ENCODE results near the gene ZBTB39.
"Not testable (repeated sequence)": the region's sequence is repeated elsewhere in the genome, so short reads cannot be mapped to it uniquely, and the experiment has no call there.

The ZBTB39 gene

DNA sequence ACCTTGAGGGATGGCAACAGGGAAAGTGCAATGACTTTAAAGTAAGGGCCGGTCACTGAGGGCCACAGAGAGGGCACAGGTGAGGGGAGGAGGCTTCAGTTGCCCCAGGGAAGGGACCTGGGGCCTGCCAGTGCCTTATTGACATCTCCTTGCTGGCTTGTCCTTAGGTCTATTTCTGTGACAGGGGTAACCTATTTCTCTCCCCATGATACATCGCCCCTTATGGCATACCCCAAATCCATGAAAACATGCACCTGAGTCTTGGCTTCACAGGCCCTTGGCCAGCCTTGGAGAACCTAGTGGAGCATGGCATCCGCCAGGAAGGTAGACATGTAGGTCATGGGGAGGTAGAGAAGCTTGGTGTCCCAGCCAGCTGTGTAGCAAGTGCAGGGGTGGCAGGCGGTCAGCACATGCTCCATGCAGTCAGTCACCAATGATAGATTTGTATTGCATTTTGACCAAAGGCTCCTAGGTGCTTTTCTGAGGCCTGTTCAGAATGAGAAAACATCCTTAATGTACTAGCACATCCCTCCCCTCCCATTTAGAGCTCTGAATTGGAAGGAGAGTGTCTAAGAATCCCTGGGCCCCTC lies 25.3 kb downstream of the ZBTB39 start:
- DNase-seq (ENCODE audit: low read depth): no peak

DNA sequence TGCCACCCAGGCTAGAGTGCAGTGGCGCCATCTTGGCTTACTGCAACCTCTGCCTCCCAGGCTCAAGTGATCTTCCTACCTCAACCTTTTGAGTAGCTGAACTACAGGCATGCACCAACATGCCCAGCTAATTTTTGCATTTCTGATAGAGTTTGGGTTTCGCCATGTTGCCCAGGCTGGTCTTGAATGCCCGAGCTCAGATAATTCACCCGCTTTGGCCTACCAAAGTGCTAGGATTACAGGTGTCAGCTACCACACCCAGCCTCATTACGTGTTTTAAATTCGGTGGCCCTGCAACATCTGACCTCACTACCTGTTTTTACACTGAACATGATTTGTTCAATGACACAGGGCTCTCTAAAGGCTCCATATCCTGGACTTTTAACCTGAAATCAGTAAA lies 26.1 kb downstream of the ZBTB39 start:
- DNase-seq (ENCODE audit: low read depth): no peak

DNA sequence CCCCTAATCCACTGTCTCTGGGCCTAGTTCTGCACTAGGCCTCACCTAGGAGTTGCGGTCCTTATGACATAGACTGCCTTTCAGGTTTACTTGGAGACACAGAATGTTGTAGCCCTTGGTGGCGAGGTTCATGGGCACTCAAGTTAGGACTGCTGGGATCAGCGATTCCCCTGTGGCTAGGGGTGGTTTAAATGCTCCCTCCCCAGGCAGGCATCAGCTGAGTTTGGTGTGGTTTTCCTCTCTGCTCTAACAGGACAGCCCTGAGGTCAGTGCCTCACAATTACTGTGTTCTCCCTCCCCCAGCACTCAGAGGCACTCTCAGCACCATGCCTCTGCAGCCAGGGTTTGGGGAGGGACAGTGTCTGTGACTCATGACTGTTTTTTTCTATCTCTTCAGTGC lies 26.7 kb downstream of the ZBTB39 start:
- no peak for DNase-seq (ENCODE audit: low read depth)

DNA sequence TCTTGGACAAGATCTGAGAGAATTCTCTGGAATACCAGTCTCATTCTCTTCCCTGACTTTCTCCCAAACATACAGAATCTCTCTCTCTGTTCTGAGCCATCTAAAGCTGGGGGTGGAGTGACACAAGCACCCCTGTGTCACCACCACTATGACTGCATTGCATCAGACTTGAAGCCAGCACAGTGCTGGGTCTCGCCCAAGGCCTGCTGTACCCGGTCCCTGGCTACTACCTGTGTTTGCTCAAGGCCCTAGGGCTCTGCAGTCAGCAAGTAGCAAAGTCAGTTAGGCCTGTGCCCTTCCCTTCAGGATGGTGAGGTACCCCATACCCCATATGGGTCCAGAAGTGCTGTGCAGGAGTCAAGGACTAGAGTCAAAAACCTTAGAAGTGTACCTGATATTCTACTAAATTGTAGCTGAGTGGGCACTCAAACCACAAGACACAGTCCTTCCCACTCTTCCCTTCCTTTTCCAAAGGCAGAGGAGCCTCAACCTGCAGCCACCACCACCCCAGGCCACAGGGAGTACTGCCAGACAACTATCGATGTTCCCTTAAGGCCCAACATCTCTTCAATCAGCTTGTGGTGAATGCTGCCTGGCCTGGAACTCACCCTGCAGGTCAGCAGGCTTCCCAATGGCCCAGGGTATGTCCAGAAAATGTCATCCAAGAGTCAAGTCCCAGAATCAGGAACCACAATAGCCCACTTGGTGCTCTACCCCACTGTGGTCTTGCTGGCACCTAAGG lies 27.8 kb downstream of the ZBTB39 start:
- DNase-seq (ENCODE audit: low read depth): no peak

DNA sequence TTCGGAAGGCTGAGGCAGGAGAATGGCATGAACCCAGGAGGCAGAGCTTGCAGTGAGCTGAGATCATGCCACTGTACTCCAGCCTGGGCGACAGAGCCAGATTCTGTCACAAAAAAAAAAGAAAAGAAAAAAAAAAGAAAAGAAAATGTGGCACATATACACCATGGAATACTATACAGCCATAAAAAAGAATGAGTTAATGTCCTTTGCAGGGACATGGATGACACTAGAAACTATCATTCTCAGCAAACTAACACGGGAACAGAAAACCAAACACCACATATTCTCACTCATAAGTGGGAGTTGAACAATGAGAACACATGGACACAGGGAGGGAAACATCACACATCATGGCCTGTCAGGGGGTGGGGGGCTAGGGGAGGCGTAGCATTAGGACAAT lies 29.0 kb downstream of the ZBTB39 start:
- DNase-seq (ENCODE audit: low read depth): not testable (repeated sequence)

DNA sequence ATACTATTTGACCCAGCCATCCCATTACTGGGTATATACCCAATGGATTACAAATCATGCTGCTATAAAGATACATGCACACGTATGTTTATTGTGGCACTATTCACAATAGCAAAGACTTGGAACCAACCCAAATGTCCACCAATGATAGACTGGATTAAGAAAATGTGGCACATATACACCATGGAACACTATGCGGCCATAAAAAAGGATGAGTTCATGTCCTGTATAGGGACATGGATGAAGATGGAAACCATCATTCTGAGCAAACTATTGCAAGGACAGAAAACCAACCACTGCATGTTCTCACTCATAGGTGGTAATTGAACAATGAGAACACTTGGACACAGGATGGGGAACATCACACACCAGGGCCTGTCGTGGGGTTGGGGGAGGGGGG lies 32.1 kb downstream of the ZBTB39 start:
- DNase-seq (ENCODE audit: low read depth): not testable (repeated sequence)

DNA sequence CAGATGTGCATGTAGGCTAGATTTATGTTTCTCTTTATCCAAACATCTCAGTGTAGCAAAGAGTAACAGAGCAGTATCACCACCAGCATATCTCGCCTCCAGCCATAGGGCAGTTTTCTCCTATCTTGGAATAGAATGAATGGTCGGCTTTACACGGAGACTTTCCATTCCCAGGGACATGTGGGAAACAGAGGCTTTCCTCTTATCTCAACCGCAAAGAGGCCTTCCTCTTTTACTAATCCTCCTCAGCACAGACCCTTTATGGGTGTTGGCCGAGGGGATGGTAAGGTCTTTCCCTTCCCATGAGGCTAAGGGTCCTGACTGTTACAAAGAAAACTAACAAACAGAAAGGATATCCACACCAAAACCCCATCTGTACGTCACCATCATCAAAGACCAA lies 37.4 kb downstream of the ZBTB39 start:
- DNase-seq (ENCODE audit: low read depth): not testable (repeated sequence)

DNA sequence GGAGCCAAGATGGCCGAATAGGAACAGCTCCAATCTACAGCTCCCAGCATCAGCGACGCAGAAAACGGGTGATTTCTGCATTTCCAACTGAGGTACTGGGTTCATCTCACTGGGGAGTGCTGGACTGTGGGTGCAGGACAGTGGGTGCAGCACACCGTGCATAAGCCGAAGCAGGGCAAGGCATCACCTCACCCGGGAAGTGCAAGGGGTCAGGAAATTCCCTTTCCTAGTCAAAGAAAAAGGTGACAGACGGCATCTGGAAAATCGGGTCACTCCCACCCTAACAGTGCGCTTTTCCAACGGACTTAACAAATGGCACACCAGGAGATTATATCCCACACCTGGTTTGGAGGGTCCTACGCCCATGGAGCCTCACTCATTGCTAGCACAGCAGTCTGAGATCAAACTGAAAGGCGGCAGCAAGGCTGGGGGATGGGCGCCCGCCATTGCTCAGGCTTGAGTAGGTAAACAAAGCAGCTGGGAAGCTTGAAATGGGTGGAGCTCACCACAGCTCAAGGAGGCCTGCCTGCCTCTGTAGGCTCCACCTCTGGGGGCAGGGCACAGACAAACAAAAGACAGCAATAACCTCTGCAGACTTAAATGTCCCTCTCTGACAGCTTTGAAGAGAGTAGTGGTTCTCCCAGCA lies 40.2 kb downstream of the ZBTB39 start:
- not testable (repeated sequence) for DNase-seq (ENCODE audit: low read depth)

DNA sequence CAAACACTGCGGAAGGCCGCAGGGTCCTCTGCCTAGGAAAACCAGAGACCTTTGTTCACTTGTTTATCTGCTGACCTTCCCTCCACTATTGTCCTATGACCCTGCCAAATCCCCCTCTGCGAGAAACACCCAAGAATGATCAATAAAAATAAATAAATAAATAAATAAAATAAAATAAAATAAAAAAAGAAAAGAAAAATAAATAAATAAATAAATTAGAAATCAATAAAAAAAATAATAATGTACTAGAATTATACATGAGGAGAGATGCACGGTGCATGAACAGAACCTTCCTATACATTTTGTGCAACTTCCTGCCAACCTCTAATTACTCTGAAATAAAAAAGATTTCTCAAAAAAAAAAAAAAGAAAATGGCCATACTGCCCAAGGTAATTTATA lies 41.2 kb downstream of the ZBTB39 start:
- not testable (repeated sequence) for DNase-seq (ENCODE audit: low read depth)

DNA sequence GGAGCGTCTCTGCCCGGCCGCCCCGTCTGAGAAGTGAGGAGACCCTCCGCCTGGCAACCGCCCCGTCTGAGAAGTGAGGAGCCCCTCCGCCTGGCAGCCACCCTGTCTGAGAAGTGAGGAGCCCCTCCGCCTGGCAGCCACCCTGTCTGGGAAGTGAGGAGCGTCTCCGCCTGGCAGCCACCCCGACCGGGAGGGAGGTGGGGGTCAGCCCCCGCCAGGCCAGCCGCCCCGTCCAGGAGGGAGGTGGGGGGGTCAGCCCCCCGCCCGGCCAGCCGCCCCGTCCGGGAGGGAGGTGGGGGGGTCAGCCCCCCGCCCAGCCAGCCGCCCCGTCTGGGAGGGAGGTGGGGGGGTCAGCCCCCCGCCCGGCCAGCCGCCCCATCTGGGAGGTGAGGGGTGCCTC lies 42.8 kb downstream of the ZBTB39 start:
- DNase-seq (ENCODE audit: low read depth): not testable (repeated sequence)

DNA sequence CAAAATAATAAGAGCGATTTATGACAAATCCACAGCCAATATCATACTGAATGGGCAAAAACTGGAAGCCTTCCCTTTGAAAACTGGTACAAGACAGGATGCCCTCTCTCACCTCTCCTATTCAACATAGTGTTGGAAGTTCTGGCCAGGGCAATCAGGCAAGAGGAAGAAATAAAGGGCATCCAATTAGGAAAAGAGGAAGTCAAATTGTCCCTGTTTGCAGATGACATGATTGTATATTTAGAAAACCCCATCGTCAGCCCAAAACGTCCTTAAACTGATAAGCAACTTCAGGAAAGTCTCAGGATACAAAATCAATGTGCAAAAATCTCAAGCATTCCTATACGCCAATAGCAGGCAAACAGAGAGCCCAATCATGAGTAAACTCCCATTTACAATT lies 44.1 kb downstream of the ZBTB39 start:
- DNase-seq (ENCODE audit: low read depth): not testable (repeated sequence)

DNA sequence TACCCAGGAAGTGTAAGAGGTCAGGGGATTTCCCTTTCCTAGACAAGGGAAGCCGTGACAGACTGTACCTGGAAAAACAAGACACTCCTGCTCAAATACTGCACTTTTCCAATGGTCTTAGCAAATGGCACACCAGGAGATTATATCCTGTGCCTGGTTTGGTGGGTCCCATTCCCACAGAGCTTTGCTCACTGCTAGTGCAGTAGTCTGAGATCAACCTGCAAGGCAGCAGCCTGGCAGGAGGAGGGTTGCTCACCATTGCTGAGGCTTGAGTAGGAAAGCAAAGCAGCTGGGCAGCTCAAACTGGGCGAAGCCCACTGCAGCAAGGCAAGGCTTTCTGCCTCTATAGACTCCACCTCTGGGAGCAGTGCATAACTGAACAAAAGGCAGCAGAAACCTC lies 47.9 kb downstream of the ZBTB39 start:
- no peak for DNase-seq (ENCODE audit: low read depth)

DNA sequence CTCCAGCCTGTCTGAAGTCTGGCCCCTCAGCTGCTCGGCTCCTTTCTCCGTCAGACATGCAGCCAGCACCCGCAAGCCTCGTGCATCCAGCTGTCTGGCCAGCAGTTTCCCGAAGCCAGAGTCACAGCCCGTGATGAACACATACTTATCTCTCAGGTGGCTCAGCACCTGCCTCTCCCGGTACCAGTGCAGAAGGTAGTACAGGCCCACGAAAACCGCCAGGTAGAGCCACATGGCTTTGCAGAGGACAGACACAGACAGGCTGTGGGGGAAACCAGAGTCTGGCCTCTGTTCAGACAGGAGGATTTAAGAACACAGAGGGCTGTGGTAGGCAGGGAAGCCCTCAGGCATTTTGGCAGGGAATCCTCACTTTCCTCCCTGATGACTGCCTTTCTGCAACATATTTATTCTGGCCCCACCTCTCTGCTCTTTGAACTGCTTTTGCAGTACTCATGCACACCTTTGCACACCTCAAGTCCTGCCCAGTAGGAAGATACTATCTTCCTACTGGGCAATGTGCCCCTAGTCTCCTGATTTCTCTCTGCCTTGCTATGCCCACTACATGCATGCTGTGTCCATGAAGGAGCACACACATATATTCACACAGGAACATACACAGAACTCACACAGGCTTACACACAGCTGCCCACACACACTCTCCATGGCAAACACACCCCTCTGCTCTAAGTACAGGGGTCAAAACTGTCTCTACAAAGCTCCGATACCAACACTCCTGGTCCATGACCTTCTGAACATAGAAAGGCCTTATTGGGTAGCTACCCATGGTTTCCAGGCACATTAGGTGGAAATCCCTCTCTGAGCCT lies 48.9 kb downstream of the ZBTB39 start, which contains the start of gene RDH16:
RDH16 (minus strand) TSS at position 380 of the 824 bp plus-strand sequence; CDS start at position 234, 146 bp downstream.
- DNase-seq (ENCODE audit: low read depth): no peak

DNA sequence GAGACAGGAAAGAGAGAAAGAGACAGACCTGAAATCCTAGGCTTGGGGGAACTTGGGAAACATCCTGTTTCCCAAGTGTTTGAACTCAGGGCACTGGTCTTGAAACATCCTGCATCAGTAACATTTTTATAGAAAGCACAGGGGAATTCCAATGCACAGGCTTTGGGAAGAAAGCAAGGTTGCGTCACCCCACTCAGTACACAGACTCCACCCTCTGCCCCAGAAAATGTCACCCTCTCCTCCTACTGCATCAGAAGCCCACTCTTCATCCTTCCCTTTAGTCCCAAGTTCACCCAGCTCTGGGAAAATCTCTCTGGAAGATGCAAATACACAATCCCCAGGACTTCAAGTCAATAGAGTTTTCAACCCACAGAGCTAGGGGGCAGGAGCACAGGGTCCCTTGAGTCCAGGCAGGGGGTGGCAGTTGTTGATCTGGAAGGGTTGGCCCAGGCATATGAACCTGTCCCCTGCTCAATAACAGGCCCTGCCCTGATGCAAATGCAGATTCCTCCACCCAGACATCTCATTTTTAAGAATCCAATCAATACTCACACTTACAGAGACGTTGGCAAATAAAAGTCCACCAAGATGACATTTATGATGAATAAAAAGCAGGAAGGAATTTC lies 50.6 kb downstream of the ZBTB39 start:
- DNase-seq (ENCODE audit: low read depth): no peak

DNA sequence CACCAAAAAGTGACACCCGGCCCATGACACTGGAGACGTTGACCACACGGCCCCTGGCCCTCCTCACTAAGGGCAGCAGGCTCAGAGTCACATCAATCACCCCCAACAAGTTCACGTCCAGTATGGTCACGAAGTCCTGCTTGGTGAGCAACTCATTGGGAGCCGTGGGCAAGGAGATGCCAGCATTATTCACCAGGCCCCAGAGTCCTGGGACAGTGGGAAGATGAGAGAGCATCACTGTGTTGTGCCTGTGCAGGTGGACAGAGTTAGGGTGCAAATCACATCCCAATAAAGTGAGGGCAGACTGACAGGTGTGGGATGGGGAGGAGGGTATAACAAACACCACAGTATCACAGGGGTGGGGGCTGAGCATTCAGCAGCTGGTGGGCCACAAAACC lies 51.4 kb downstream of the ZBTB39 start:
- no peak for DNase-seq (ENCODE audit: low read depth)

DNA sequence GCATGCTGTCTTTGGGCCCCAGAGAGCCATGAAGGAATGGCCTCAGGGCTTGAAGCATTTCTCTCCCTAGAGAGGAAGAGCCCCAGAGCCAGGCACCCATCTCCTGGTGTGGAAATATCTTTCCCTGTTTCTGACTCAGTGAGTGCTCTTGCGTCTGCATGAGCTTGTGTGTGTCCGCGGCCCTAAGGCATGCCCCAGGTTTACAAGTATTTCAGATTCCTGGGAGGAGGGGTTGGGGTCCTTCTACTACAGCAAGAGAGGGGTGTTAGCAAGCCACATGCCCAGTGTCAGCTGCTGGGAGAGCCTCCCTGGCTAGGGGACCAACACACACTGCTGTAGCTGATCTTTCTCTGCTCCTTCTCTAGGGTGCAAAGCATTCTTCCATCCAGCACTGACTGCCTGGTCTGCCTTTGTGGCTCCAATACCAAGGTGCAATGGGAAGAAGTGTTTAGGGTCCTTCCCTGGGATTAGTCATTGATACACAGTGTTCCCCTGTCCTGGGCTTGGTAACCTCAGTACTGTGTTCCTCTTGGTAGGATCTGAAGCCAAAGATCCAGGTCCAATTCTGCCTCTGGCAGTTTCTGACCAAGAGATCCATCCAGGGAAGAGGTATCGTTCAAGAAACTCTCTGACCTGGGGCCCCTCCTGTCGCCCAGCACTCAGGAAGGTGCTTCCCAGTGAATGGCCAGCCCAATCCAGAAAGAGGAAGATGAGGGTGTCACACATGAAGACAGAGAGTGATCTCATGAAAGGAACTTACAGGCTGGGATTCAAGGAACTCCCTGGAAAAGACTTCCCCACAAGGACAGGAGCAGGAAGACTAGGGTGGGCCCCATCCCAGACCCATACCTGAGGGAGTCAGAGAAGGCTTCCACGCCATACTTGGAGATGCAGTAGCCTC lies 52.0 kb downstream of the ZBTB39 start:
- DNase-seq (ENCODE audit: low read depth): no peak

DNA sequence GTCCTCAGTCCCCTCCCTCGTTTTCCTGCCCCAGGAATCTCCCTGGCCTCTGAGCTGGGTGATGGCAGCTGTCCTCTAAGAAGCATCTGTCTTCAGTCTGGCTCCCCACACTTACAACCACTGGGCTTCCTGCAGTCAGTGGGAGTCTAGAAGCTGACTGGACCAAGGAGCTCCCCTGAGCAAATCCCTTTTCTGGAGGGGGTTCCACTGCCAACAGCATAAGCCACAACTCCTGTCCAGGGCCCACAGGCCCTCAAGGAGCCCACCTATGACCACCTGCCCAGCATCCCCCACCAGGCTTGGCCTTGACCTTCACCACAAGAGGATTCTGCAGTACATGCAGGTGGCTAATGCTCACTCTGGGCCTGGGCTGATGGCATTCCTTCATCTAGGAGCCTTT lies 53.0 kb downstream of the ZBTB39 start:
- no peak for DNase-seq (ENCODE audit: low read depth)

DNA sequence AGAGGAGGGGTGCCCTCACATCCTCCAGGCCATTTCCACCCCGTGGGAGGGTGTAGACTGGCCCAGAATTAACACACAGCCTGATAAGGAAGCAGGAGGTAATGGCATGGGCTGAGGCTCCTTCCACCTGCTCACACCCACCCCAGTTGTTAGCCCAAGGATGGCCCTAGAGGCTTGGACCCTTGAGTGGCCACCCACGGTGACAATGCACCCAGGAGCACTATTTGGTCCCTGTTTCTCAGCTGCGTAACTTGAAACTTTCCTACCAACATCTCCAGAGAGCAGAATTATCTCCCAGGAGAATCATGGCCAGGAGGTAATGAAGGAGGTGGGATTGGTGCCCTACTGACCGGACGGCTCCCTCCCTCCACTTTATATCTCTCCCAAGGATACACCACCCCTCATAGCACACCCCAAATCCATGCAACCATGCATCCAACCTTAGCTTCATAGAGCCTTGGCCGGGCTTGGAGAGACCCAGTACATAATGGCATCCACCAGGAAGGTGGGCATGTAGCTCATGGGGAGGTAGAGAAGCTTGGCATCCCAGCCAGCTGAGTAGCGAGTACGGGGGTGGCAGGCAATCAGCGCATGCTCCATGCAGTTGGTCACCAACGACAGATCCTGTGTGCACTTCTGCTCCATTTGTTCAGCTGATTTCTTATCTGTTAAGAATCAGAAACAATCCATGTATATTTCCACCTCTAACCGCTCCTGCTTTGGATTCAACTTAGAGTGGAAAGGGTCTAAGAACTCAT lies 54.6 kb downstream of the ZBTB39 start:
- DNase-seq (ENCODE audit: low read depth): no peak

DNA sequence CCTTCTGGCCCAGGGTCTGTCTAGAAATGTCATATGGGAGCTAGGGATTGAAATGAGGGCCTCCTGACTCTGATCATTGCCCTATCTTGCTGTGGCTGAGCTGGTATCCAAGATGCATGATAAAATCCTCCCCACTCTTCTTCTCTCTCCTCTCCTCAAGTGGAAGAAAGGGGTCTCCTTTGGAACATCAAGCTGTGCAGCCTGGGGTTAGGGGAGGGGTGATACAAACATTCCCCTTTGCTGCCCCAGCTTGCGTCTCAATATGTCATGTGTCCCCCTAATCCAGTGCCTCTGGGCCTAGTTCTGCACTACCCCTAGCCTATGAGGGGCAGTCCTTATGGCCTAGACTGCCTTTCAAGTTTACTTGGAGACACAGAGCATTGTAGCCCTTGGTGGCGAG lies 57.5 kb downstream of the ZBTB39 start:
- DNase-seq (ENCODE audit: low read depth): no peak

Data from GM04503 (cell line).